Tongue (tissue), 2 donors: ENCODE measurements around the gene AMPD3. TPM values are rescaled to one million over a fixed set of nuclear protein-coding genes. Genes with fewer than 3 reads are reported as not detected.

Experiments
- DNase-seq: peaks from one replicate; pipeline ENCODE4 v3.0.0-alpha.2; 2015
- total RNA-seq: library from RNA; depleted of rRNA; stranded (reverse); fragments of >200 nt; gene quantifications from one replicate; pipeline ENCODE4 v1.2.3, GENCODE V29; 2014

Gene AMPD3
- total RNA-seq, 1 donor from 2014 or later = 7.6 TPM

GRCh38 chr11:10488934-10489691 lies 34.0 kb downstream of the AMPD3 start:
- peak; percentile 45 for DNase-seq

- no peak for DNase-seq
Observed at GRCh38 chr11:10490032-10490397, 35.0 kb downstream of the AMPD3 start.

- no peak for DNase-seq
Observed at GRCh38 chr11:10490398-10491241, 35.6 kb downstream of the AMPD3 start.

- DNase-seq = no peak
Observed at GRCh38 chr11:10492084-10492483, 37.0 kb downstream of the AMPD3 start.

GRCh38 chr11:10493041-10493663 lies 38.1 kb downstream of the AMPD3 start:
- no peak for DNase-seq

GRCh38 chr11:10494636-10495463 lies 39.8 kb downstream of the AMPD3 start:
- DNase-seq = no peak

GRCh38 chr11:10495464-10495786 lies 40.4 kb downstream of the AMPD3 start:
- DNase-seq = no peak

GRCh38 chr11:10496296-10496936 lies 41.4 kb downstream of the AMPD3 start:
- DNase-seq = no peak

- DNase-seq = no peak
Observed at GRCh38 chr11:10497371-10498021, 42.4 kb downstream of the AMPD3 start.

GRCh38 chr11:10498022-10498400 lies 42.9 kb downstream of the AMPD3 start:
- DNase-seq = no peak

GRCh38 chr11:10498426-10499250 lies 43.6 kb downstream of the AMPD3 start:
- DNase-seq = no peak

- DNase-seq = no peak
Observed at GRCh38 chr11:10499452-10499851, 44.4 kb downstream of the AMPD3 start.

- no peak for DNase-seq
Observed at GRCh38 chr11:10499874-10500601, 45.0 kb downstream of the AMPD3 start.

- no peak for DNase-seq
Observed at GRCh38 chr11:10500757-10501684, 46.0 kb downstream of the AMPD3 start.

GRCh38 chr11:10502065-10502680 lies 47.1 kb downstream of the AMPD3 start:
- no peak for DNase-seq

- no peak for DNase-seq
Observed at GRCh38 chr11:10502770-10503169, 47.7 kb downstream of the AMPD3 start.

- DNase-seq = no peak
Observed at GRCh38 chr11:10503221-10503620, 48.2 kb downstream of the AMPD3 start.
